ENCODE results near the gene TDO2.

DNA sequence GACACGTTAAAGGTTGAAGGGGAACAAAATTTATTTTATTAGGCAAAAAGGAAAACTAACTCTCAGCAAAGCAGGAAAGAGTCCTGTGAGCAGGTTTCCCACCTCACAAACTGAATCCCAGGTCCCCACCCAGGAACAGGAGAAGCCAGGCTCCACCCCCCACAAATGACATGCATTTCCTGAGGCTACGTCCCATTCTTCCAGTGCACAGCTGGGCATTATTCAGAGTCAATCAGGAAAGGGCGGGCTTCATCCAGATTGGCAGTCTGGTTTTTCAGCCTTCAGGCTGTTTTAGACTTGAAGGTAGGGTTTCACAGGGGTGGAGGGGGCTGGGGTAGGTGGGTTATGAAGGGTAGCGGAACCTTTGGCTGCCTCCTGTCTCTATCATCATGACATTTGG is 25.5 kb upstream of the TDO2 start:
- TF ChIP-seq, protein P1, sequence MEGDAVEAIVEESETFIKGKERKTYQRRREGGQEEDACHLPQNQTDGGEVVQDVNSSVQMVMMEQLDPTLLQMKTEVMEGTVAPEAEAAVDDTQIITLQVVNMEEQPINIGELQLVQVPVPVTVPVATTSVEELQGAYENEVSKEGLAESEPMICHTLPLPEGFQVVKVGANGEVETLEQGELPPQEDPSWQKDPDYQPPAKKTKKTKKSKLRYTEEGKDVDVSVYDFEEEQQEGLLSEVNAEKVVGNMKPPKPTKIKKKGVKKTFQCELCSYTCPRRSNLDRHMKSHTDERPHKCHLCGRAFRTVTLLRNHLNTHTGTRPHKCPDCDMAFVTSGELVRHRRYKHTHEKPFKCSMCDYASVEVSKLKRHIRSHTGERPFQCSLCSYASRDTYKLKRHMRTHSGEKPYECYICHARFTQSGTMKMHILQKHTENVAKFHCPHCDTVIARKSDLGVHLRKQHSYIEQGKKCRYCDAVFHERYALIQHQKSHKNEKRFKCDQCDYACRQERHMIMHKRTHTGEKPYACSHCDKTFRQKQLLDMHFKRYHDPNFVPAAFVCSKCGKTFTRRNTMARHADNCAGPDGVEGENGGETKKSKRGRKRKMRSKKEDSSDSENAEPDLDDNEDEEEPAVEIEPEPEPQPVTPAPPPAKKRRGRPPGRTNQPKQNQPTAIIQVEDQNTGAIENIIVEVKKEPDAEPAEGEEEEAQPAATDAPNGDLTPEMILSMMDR (conservative IDR thresholded peaks at IDR 0.05; ENCODE audit: low read depth, low read length), result no peak
- TF ChIP-seq RAD21 (IDR thresholded peaks at IDR 0.05; ENCODE audit: low read length) (no peak), POLR2A (IDR thresholded peaks at IDR 0.05; ENCODE audit: low read depth, low read length) (no peak), MAFK (IDR thresholded peaks at IDR 0.05; ENCODE audit: low read depth, low read length) (no peak), FOS (IDR thresholded peaks at IDR 0.05; ENCODE audit: low read depth, low read length) (no peak), RFX5 (IDR thresholded peaks at IDR 0.05; ENCODE audit: low read depth, low read length) (no peak), SMC3 (IDR thresholded peaks at IDR 0.05; ENCODE audit: low read depth, low read length) (no peak), CEBPB (IDR thresholded peaks at IDR 0.05; ENCODE audit: low read depth, low read length) (no peak), MXI1 (IDR thresholded peaks at IDR 0.05; ENCODE audit: borderline replicate concordance, low read depth, low read length) (no peak), MAZ (IDR thresholded peaks at IDR 0.05; ENCODE audit: borderline replicate concordance, low read depth, low read length) (no peak), NFE2L2 (IDR thresholded peaks at IDR 0.05; ENCODE audit: low read depth, low read length) (no peak)
- TF ChIP-seq, protein P2, sequence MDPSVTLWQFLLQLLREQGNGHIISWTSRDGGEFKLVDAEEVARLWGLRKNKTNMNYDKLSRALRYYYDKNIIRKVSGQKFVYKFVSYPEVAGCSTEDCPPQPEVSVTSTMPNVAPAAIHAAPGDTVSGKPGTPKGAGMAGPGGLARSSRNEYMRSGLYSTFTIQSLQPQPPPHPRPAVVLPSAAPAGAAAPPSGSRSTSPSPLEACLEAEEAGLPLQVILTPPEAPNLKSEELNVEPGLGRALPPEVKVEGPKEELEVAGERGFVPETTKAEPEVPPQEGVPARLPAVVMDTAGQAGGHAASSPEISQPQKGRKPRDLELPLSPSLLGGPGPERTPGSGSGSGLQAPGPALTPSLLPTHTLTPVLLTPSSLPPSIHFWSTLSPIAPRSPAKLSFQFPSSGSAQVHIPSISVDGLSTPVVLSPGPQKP (IDR thresholded peaks at IDR 0.05; ENCODE audit: borderline replicate concordance, low read depth, low read length), result no peak
- TF ChIP-seq, protein P3, sequence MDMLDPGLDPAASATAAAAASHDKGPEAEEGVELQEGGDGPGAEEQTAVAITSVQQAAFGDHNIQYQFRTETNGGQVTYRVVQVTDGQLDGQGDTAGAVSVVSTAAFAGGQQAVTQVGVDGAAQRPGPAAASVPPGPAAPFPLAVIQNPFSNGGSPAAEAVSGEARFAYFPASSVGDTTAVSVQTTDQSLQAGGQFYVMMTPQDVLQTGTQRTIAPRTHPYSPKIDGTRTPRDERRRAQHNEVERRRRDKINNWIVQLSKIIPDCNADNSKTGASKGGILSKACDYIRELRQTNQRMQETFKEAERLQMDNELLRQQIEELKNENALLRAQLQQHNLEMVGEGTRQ (IDR thresholded peaks at IDR 0.05; ENCODE audit: low read depth, low read length), result no peak

Data from IMR-90 (cell line).